Right cardiac atrium (tissue), 5 donors: ENCODE data around the gene KCNK4. TPM values are rescaled to one million over a fixed set of nuclear protein-coding genes. Genes with fewer than 3 reads are reported as not detected.

Source experiments
- ATAC-seq, 2 donors: fragments of 200-7000 bp; cut with Tn5 transposase; one replicate each; pipeline versions ENCODE4 v1.8.0 to v1.9.1; 2020; ENCODE audit warnings: moderate library complexity in 2 of 2, mild to moderate bottlenecking in 1 of 2
- DNase-seq, 3 donors: peaks; one replicate each; pipeline ENCODE4 v3.0.0-alpha.2; 2020
- H3K27ac ChIP-seq: one replicate; pipeline ENCODE4 v1.5.1; 2013; ENCODE audit warnings: mild to moderate bottlenecking, low read length, control low read depth, moderate library complexity
- H3K27me3 ChIP-seq: one replicate; pipeline ENCODE4 v1.6.1; 2013; ENCODE audit not compliant: control insufficient read depth, insufficient read depth
- H3K4me1 ChIP-seq: one replicate; pipeline ENCODE4 v1.6.1; 2013; ENCODE audit warnings: low read length; ENCODE audit not compliant: control insufficient read depth, insufficient read depth
- H3K4me3 ChIP-seq: one replicate; pipeline ENCODE4 v1.5.1; 2013; ENCODE audit warnings: low read length, control low read depth
- H3K9me3 ChIP-seq: one replicate; pipeline ENCODE4 v1.6.1; 2013; ENCODE audit warnings: low read length; ENCODE audit not compliant: control insufficient read depth
- WGBS: extraction: QIAGEN DNeasy Blood & Tissue Kit; methylation state at CpG from one replicate; pipeline ENCODE4 v1.1.7; 2013; 5-methylcytosine and 5-hydroxymethylcytosine counted together
- intact Hi-C, 4 donors: fragments of 100-400 bp; cut with DNase I; formaldehyde crosslinking; loops; one replicate each; pipeline versions ENCODE4 v1.11.0 to v1.14.0; 2022 to 2023
- polyA plus RNA-seq: library from polyadenylated mRNA; stranded (reverse); fragments of 200-250 nt; gene quantifications from one replicate; pipeline ENCODE4 v1.2.3, GENCODE V29; 2013
- total RNA-seq, 4 donors: library from RNA; stranded (reverse); fragmentation: NEBNext Ultra II Directional; extraction: Animal tissue kit (Norgen Biotek cat#: 25700); gene quantifications; one replicate each; pipeline ENCODE4 v1.2.1, GENCODE V29; 2021
- donor health status: healthy with polysubstance abuse.
- donor health status: DM: no; HTN: yes; CAD: no.
- donor health status: DM: no; HTN: no; CAD: no.
- donor health status: DM: no; HTN: yes; CAD: no; lungs with severe emphysema.
- donor health status: DM: yes; HTN: yes; CAD: no.

The KCNK4 gene
- total and polyA plus RNA-seq, 5 donors: 0.05 TPM; not detected in 4

GRCh38 chr11:64338716-64339115 lies 47.6 kb downstream of the KCNK4 start:
- Histone ChIP-seq H3K4me3 (no peak overlapping the region), H3K27ac (no peak overlapping the region), H3K9me3 (no peaks in the 10 kb centered on the region), H3K27me3 (no peaks in the 10 kb centered on the region), H3K4me1 (no peaks in the 10 kb centered on the region)
- DNase-seq (no peak), ATAC-seq (no peak)
- WGBS: 81% methylated on average over 8 of the region's 8 CpGs
- intact Hi-C loops: no loop called here

- Histone ChIP-seq H3K9me3 (no peaks in the 10 kb centered on the region), H3K4me1 (no peaks in the 10 kb centered on the region), H3K27me3 (no peaks in the 10 kb centered on the region), H3K27ac (no peak overlapping the region), H3K4me3 (no peak overlapping the region)
- intact Hi-C loops: no loop called here
- DNase-seq (no peak), ATAC-seq (no peak)
- 65% methylated on average over 4 of the region's 4 CpGs for WGBS
These were observed 48.2 kb downstream of the KCNK4 start for GRCh38 chr11:64339286-64339685.

- Histone ChIP-seq H3K27me3 (no peaks in the 10 kb centered on the region), H3K4me1 (no peaks in the 10 kb centered on the region), H3K4me3 (no peak within 1 kb of the TSS), H3K9me3 (no peaks in the 10 kb centered on the region), H3K27ac (no peak within 1 kb of the TSS)
- WGBS: 74% methylated on average over 16 of the region's 16 CpGs
- DNase-seq: peak in 2 of 3 donors; percentile 82
- intact Hi-C loops: no loop called here
- ATAC-seq: no peak
These were observed 48.8 kb downstream of the KCNK4 start, which contains the start of gene CCDC88B for GRCh38 chr11:64339754-64340408. Gene CCDC88B, plus strand, starts transcription at chr11:64340204. Its CDS starts 63 bp downstream, at chr11:64340267.

- peak in 2 of 3 donors; percentile 82 to 87 for DNase-seq
- no peak overlapping the region for H3K27ac ChIP-seq
- H3K27me3 ChIP-seq: no peaks in the 10 kb centered on the region
- no peak overlapping the region for H3K4me3 ChIP-seq
- no peak for ATAC-seq
- H3K4me1 ChIP-seq: no peaks in the 10 kb centered on the region
- no peaks in the 10 kb centered on the region for H3K9me3 ChIP-seq
- intact Hi-C loops: no loop called here
- WGBS: 27% methylated on average over 33 of the region's 33 CpGs
These were observed 49.7 kb downstream of the KCNK4 start for GRCh38 chr11:64340671-64341335.

- no peak for ATAC-seq
- Histone ChIP-seq H3K27me3 (no peaks in the 10 kb centered on the region), H3K4me1 (no peaks in the 10 kb centered on the region), H3K9me3 (no peaks in the 10 kb centered on the region), H3K27ac (no peak overlapping the region), H3K4me3 (no peak overlapping the region)
- 80% methylated on average over 21 of the region's 21 CpGs for WGBS
- intact Hi-C loops: no loop called here
- DNase-seq: peak in 2 of 3 donors; percentile 66 to 71
These were observed 50.3 kb downstream of the KCNK4 start for GRCh38 chr11:64341429-64341828.

- ATAC-seq (peak; percentile 91 to 92), DNase-seq (peak; percentile 90 to 97 (median 95))
- peak overlapping the region; percentile 12 for H3K4me3 ChIP-seq
- no peaks in the 10 kb centered on the region for H3K9me3 ChIP-seq
- H3K27me3 ChIP-seq: no peaks in the 10 kb centered on the region
- no peaks in the 10 kb centered on the region for H3K4me1 ChIP-seq
- WGBS: 18% methylated on average over 55 of the region's 55 CpGs
- intact Hi-C loops: no loop called here
- peak overlapping the region; percentile 33 for H3K27ac ChIP-seq
These were observed 51.0 kb downstream of the KCNK4 start for GRCh38 chr11:64341851-64342791.

- ATAC-seq: peak in 1 of 2 donors; percentile 23
- Histone ChIP-seq H3K4me3 (peak overlapping the region; percentile 12), H3K27me3 (no peaks in the 10 kb centered on the region), H3K4me1 (no peaks in the 10 kb centered on the region), H3K9me3 (no peaks in the 10 kb centered on the region), H3K27ac (no peak overlapping the region)
- intact Hi-C loops: no loop called here
- peak in 2 of 3 donors; percentile 38 to 61 for DNase-seq
- WGBS: 63% methylated on average over 29 of the region's 29 CpGs
These were observed 52.0 kb downstream of the KCNK4 start for GRCh38 chr11:64342869-64343745.

GRCh38 chr11:64343767-64344559 lies 52.9 kb downstream of the KCNK4 start:
- 81% methylated on average over 18 of the region's 18 CpGs for WGBS
- H3K4me1 ChIP-seq: no peaks in the 10 kb centered on the region
- peak in 2 of 3 donors; percentile 70 to 73 for DNase-seq
- peak in 1 of 2 donors; percentile 4 for ATAC-seq
- no peaks in the 10 kb centered on the region for H3K9me3 ChIP-seq
- intact Hi-C loops: no loop called here
- no peak overlapping the region for H3K4me3 ChIP-seq
- H3K27ac ChIP-seq: no peak overlapping the region
- H3K27me3 ChIP-seq: no peaks in the 10 kb centered on the region

GRCh38 chr11:64344787-64345186 lies 53.7 kb downstream of the KCNK4 start:
- no peak for ATAC-seq
- DNase-seq: peak in 1 of 3 donors; percentile 61
- H3K27ac ChIP-seq: no peak overlapping the region
- WGBS: 96% methylated on average over 28 of the region's 28 CpGs
- H3K9me3 ChIP-seq: no peaks in the 10 kb centered on the region
- intact Hi-C loops: no loop called here
- H3K4me1 ChIP-seq: no peaks in the 10 kb centered on the region
- H3K4me3 ChIP-seq: no peak overlapping the region
- H3K27me3 ChIP-seq: no peaks in the 10 kb centered on the region
